NOMO-1 treated with DMSO at 0.1 percent for 48 hours (cell line): ENCODE results near the gene TRABD2B.

Experiments used
- DNase-seq: peaks from one replicate; lab custom pipeline; 2025; ENCODE audit not compliant: unreplicated experiment; lab: John Stamatoyannopoulos, UW

Gene TRABD2B

GRCh38 chr1:47886141-47886540 is 111.0 kb downstream of the TRABD2B start:
- no peak for DNase-seq

GRCh38 chr1:47885062-47885830 is 111.9 kb downstream of the TRABD2B start:
- DNase-seq = no peak

- DNase-seq = no peak
Measured at GRCh38 chr1:47883963-47884362, 113.2 kb downstream of the TRABD2B start.

- DNase-seq = no peak
Measured at GRCh38 chr1:47881505-47882442, 115.4 kb downstream of the TRABD2B start.

- no peak for DNase-seq
Measured at GRCh38 chr1:47876587-47876963, 120.6 kb downstream of the TRABD2B start.

- no peak for DNase-seq
Measured at GRCh38 chr1:47875831-47876586, 121.2 kb downstream of the TRABD2B start.

GRCh38 chr1:47875036-47875435 is 122.1 kb downstream of the TRABD2B start:
- no peak for DNase-seq

- DNase-seq = no peak
Measured at GRCh38 chr1:47873337-47873736, 123.8 kb downstream of the TRABD2B start.

GRCh38 chr1:47872886-47873285 is 124.3 kb downstream of the TRABD2B start:
- no peak for DNase-seq

- DNase-seq = no peak
Measured at GRCh38 chr1:47871799-47872353, 125.3 kb downstream of the TRABD2B start.

GRCh38 chr1:47870946-47871676 is 126.1 kb downstream of the TRABD2B start:
- DNase-seq = no peak

- no peak for DNase-seq
Measured at GRCh38 chr1:47870480-47870879, 126.7 kb downstream of the TRABD2B start.

GRCh38 chr1:47868348-47868676 is 128.9 kb downstream of the TRABD2B start:
- DNase-seq = no peak

GRCh38 chr1:47867438-47868347 is 129.5 kb downstream of the TRABD2B start:
- DNase-seq = no peak

GRCh38 chr1:47866601-47867437 is 130.4 kb downstream of the TRABD2B start:
- DNase-seq = no peak

GRCh38 chr1:47865881-47866535 is 131.2 kb downstream of the TRABD2B start:
- DNase-seq = no peak

GRCh38 chr1:47859092-47859743 is 138.0 kb downstream of the TRABD2B start:
- DNase-seq = no peak

- no peak for DNase-seq
Measured at GRCh38 chr1:47856996-47857395, 140.2 kb downstream of the TRABD2B start.
